OCI-LY1 (cell line): ENCODE data around the gene VTI1B.
"Not testable (repeated sequence)": the region's sequence is repeated elsewhere in the genome, so short reads cannot be mapped to it uniquely, and the experiment has no call there.

ENCODE experiments used
- CTCF ChIP-seq: fragments of 200-600 bp; sonication (generic), shearing (Covaris generic); IDR thresholded peaks from 2 replicates; pipeline ENCODE4 v1.5.1; 2017; ENCODE audit warnings: mild to moderate bottlenecking, antibody characterized with exemption, low read length, moderate library complexity, mixed read lengths
- EZH2 ChIP-seq: fragments of 200-600 bp; sonication (generic), shearing (Covaris generic); IDR thresholded peaks from 2 replicates; pipeline ENCODE4 v1.8.0; 2017; ENCODE audit warnings: borderline replicate concordance, mixed run types, mild to moderate bottlenecking, antibody characterized with exemption, low read length, moderate library complexity, mixed read lengths

GRCh38 chr14:67600562-67600974, 73.9 kb downstream of the VTI1B start:
- TF ChIP-seq CTCF, EZH2: not testable (repeated sequence)
